ENCODE data around the gene OST4. TPM values are rescaled to one million over a fixed set of nuclear protein-coding genes. Genes with fewer than 3 reads are reported as not detected.

OST4 gene
- total RNA-seq, 1 donor from 2014 or later: 158 TPM

GRCh38 chr2:27069961-27070618 is 1.4 kb downstream of the OST4 start:
- TF ChIP-seq CTCF (IDR thresholded peaks at IDR 0.05): no peak
- Histone ChIP-seq H3K4me3 (peak overlapping the region; percentile 81 to 91), H3K27ac (peak overlapping the region; percentile 94 to 97), H3K4me1 (peaks cover 11 to 48% of the 10 kb centered on the region in 2 donors), H3K27me3 (no peaks in the 10 kb centered on the region), H3K9me3 (no peaks in the 10 kb centered on the region), H3K36me3 (peaks cover 0 to 39% of the 10 kb centered on the region in 2 donors)
- DNase-seq (ENCODE audit: low spot score in 2 of 2): no peak
- intact Hi-C loops (cut with DNase I): loop anchor here (5.0 to 10.0 kb wide), 2 partner anchors 38 to 305 kb away; partner anchors contain the start of genes SLC35F6 and TMEM214

GRCh38 chr2:27069436-27069835 is 2.0 kb downstream of the OST4 start:
- H3K36me3 ChIP-seq: peaks cover 0 to 43% of the 10 kb centered on the region in 2 donors
- TF ChIP-seq CTCF (IDR thresholded peaks at IDR 0.05): no peak
- H3K4me3 ChIP-seq: peak overlapping the region in 1 of 2 donors; percentile 81
- peak overlapping the region in 1 of 2 donors; percentile 97 for H3K27ac ChIP-seq
- H3K27me3 ChIP-seq: no peaks in the 10 kb centered on the region
- intact Hi-C loops (cut with DNase I): no loop called here
- DNase-seq (ENCODE audit: low spot score in 2 of 2): no peak
- peaks cover 11 to 42% of the 10 kb centered on the region in 2 donors for H3K4me1 ChIP-seq
- no peaks in the 10 kb centered on the region for H3K9me3 ChIP-seq

GRCh38 chr2:27067385-27067784 is 4.1 kb downstream of the OST4 start:
- intact Hi-C loops (cut with DNase I): no loop called here
- Histone ChIP-seq H3K36me3 (peaks cover 0 to 47% of the 10 kb centered on the region in 2 donors), H3K9me3 (no peaks in the 10 kb centered on the region), H3K4me1 (peaks cover 8 to 23% of the 10 kb centered on the region in 2 donors), H3K27me3 (no peaks in the 10 kb centered on the region), H3K27ac (no peak overlapping the region), H3K4me3 (no peak overlapping the region)
- no peak for DNase-seq (ENCODE audit: low spot score in 2 of 2)
- no peak for TF ChIP-seq CTCF (IDR thresholded peaks at IDR 0.05)

GRCh38 chr2:27065128-27065527 is 6.3 kb downstream of the OST4 start:
- Histone ChIP-seq H3K27ac (no peak overlapping the region), H3K4me3 (no peak overlapping the region), H3K4me1 (peaks cover 2 to 17% of the 10 kb centered on the region in 2 donors), H3K9me3 (no peaks in the 10 kb centered on the region), H3K36me3 (peaks cover 0 to 57% of the 10 kb centered on the region in 2 donors), H3K27me3 (no peaks in the 10 kb centered on the region)
- no peak for DNase-seq (ENCODE audit: low spot score in 2 of 2)
- intact Hi-C loops (cut with DNase I): no loop called here
- TF ChIP-seq CTCF (IDR thresholded peaks at IDR 0.05): no peak

- Histone ChIP-seq H3K36me3 (peaks cover 30 to 56% of the 10 kb centered on the region in 2 donors), H3K4me1 (no peaks in the 10 kb centered on the region), H3K4me3 (no peak overlapping the region), H3K9me3 (no peaks in the 10 kb centered on the region), H3K27me3 (no peaks in the 10 kb centered on the region), H3K27ac (no peak overlapping the region)
- no peak for TF ChIP-seq CTCF (IDR thresholded peaks at IDR 0.05)
- intact Hi-C loops (cut with DNase I): no loop called here
- DNase-seq (ENCODE audit: low spot score in 2 of 2): no peak
These were observed 11.1 kb downstream of the OST4 start for GRCh38 chr2:27060323-27060722.

Measured in ascending aorta (tissue), 2 donors.